Smooth muscle cell (in vitro differentiated cells): ENCODE results near the gene GRIK1. TPM values are rescaled to one million over a fixed set of nuclear protein-coding genes. Genes with fewer than 3 reads are reported as not detected.

Source experiments
- DNase-seq: peaks from one replicate; lab custom pipeline; 2025; ENCODE audit not compliant: unreplicated experiment; lab: John Stamatoyannopoulos, UW
- H2AFZ ChIP-seq: fragments of 200-600 bp; sonication (generic); 2 replicates; pipeline ENCODE4 v1.6.0; 2016; ENCODE audit warnings: antibody characterized with exemption, low read depth, mild to moderate bottlenecking
- H3F3A ChIP-seq: fragments of 200-600 bp; sonication (generic); 2 replicates; pipeline ENCODE4 v1.6.0; 2017; ENCODE audit warnings: antibody characterized with exemption, low read depth
- H3K27ac ChIP-seq: fragments of 200-600 bp; sonication (generic); 2 replicates; pipeline ENCODE4 v1.5.1; 2016; ENCODE audit warnings: low read depth, mild to moderate bottlenecking
- H3K27me3 ChIP-seq: fragments of 200-600 bp; sonication (generic); 2 replicates; pipeline ENCODE4 v1.6.1; 2016; ENCODE audit warnings: low read depth, mild to moderate bottlenecking
- H3K36me3 ChIP-seq: fragments of 200-600 bp; sonication (generic); 2 replicates; pipeline ENCODE4 v1.5.1; 2016; ENCODE audit warnings: low read depth
- H3K4me1 ChIP-seq: fragments of 200-600 bp; sonication (generic); 2 replicates; pipeline ENCODE4 v1.5.1; 2016; ENCODE audit warnings: low read depth
- H3K4me2 ChIP-seq: fragments of 200-600 bp; sonication (generic); 2 replicates; pipeline ENCODE4 v1.6.0; 2016; ENCODE audit warnings: mild to moderate bottlenecking
- H3K4me3 ChIP-seq: fragments of 200-600 bp; sonication (generic); 2 replicates; pipeline ENCODE4 v1.5.1; 2016; ENCODE audit warnings: mild to moderate bottlenecking
- H3K79me2 ChIP-seq: fragments of 200-600 bp; sonication (generic); 2 replicates; pipeline ENCODE4 v1.6.0; 2016; ENCODE audit warnings: low read depth, mild to moderate bottlenecking
- H3K9ac ChIP-seq: fragments of 200-600 bp; sonication (generic); 2 replicates; pipeline ENCODE4 v1.6.0; 2016; ENCODE audit warnings: low read depth
- H3K9me3 ChIP-seq: fragments of 200-600 bp; sonication (generic); replicated peaks from 2 replicates; pipeline ENCODE4 v1.5.1; 2016; ENCODE audit warnings: low read depth
- H4K20me1 ChIP-seq: fragments of 200-600 bp; sonication (generic); 2 replicates; pipeline ENCODE4 v1.6.0; 2016; ENCODE audit warnings: low read depth
- CTCF ChIP-seq: fragments of 200-600 bp; sonication (generic); IDR thresholded peaks from 2 replicates; pipeline ENCODE4 v1.5.1; 2017; ENCODE audit warnings: borderline replicate concordance, mild to moderate bottlenecking, antibody characterized with exemption; ENCODE audit not compliant: insufficient read depth, poor library complexity, severe bottlenecking
- WGBS: methylation state at CpG from one replicate; pipeline ENCODE4 v1.1.7; 2016; ENCODE audit warnings: low lambda C conversion rate; 5-methylcytosine and 5-hydroxymethylcytosine counted together
- polyA plus RNA-seq: library from polyadenylated mRNA; unstranded; fragments of >200 nt; fragmentation: Nextera tagmentation; extraction: Ambion mirVana; gene quantifications from 2 replicates; pipeline ENCODE4 v1.2.1, GENCODE V29; 2016
- total RNA-seq: library from RNA; depleted of rRNA; stranded (reverse); fragments of >200 nt; gene quantifications from 2 replicates; pipeline ENCODE4 v1.2.3, GENCODE V29; 2014

GRIK1 gene
- total and polyA plus RNA-seq, 2 experiments from 2014 or later, result 0.09 TPM; not detected in 1

- no peak overlapping the region for H2AFZ ChIP-seq
- no peaks in the 10 kb centered on the region for H3K79me2 ChIP-seq
- H3K9me3 ChIP-seq, result no peaks in the 10 kb centered on the region
- no peaks in the 10 kb centered on the region for H3K36me3 ChIP-seq
- H3K9ac ChIP-seq, result no peak overlapping the region
- no peak for TF ChIP-seq CTCF
- no peak overlapping the region for H3K27ac ChIP-seq
- no peaks in the 10 kb centered on the region for H3K4me1 ChIP-seq
- 82% methylated on average over 1 of the region's 1 CpG for WGBS
- H3K27me3 ChIP-seq, result no peaks in the 10 kb centered on the region
- DNase-seq, result no peak
- no peaks in the 10 kb centered on the region for H3F3A ChIP-seq
- H4K20me1 ChIP-seq, result no peaks in the 10 kb centered on the region
- H3K4me3 ChIP-seq, result no peak overlapping the region
- no peak overlapping the region for H3K4me2 ChIP-seq
Observed at GRCh38 chr21:29805105-29805504, 134.7 kb downstream of the GRIK1 start.

- no peaks in the 10 kb centered on the region for H3K36me3 ChIP-seq
- no peaks in the 10 kb centered on the region for H3K9me3 ChIP-seq
- no peak for DNase-seq
- H2AFZ ChIP-seq, result no peak overlapping the region
- TF ChIP-seq CTCF, result no peak
- H3K4me1 ChIP-seq, result no peaks in the 10 kb centered on the region
- H3K27ac ChIP-seq, result no peak overlapping the region
- H4K20me1 ChIP-seq, result no peaks in the 10 kb centered on the region
- no peaks in the 10 kb centered on the region for H3K27me3 ChIP-seq
- 93% methylated on average over 1 of the region's 1 CpG for WGBS
- H3K4me3 ChIP-seq, result no peak overlapping the region
- no peak overlapping the region for H3K9ac ChIP-seq
- H3K4me2 ChIP-seq, result no peak overlapping the region
- H3F3A ChIP-seq, result no peaks in the 10 kb centered on the region
- H3K79me2 ChIP-seq, result no peaks in the 10 kb centered on the region
Observed at GRCh38 chr21:29803191-29803590, 136.6 kb downstream of the GRIK1 start.

GRCh38 chr21:29801122-29801521 is 138.7 kb downstream of the GRIK1 start:
- Histone ChIP-seq H3K79me2 (no peaks in the 10 kb centered on the region), H3K36me3 (no peaks in the 10 kb centered on the region), H2AFZ (no peak overlapping the region), H3K4me2 (no peak overlapping the region), H4K20me1 (no peaks in the 10 kb centered on the region), H3K27ac (no peak overlapping the region), H3F3A (no peaks in the 10 kb centered on the region), H3K4me3 (no peak overlapping the region), H3K9me3 (no peaks in the 10 kb centered on the region), H3K4me1 (no peaks in the 10 kb centered on the region), H3K27me3 (no peaks in the 10 kb centered on the region), H3K9ac (no peak overlapping the region)
- 94% methylated on average over 4 of the region's 4 CpGs for WGBS
- DNase-seq, result no peak
- TF ChIP-seq CTCF, result no peak

- no peak for TF ChIP-seq CTCF
Observed at GRCh38 chr21:29800056-29800455, 139.7 kb downstream of the GRIK1 start.

More at GRCh38 chr21:29800056-29800455, 139.7 kb downstream of the GRIK1 start:
- no peaks in the 10 kb centered on the region for H3K36me3 ChIP-seq
- H3K27me3 ChIP-seq, result no peaks in the 10 kb centered on the region
- no peaks in the 10 kb centered on the region for H4K20me1 ChIP-seq
- no peak overlapping the region for H2AFZ ChIP-seq
- no peaks in the 10 kb centered on the region for H3K4me1 ChIP-seq
- no peak for DNase-seq
- no peaks in the 10 kb centered on the region for H3K9me3 ChIP-seq
- H3K9ac ChIP-seq, result no peak overlapping the region
- 71% methylated on average over 3 of the region's 3 CpGs for WGBS
- H3K4me3 ChIP-seq, result no peak overlapping the region
- H3K79me2 ChIP-seq, result no peaks in the 10 kb centered on the region
- no peak overlapping the region for H3K27ac ChIP-seq
- no peaks in the 10 kb centered on the region for H3F3A ChIP-seq
- no peak overlapping the region for H3K4me2 ChIP-seq
